DMS 273 treated with DMSO at 0.1 percent for 48 hours (cell line): ENCODE data around the gene SCRN1.

Experiments used
- DNase-seq: peaks from one replicate; lab custom pipeline; 2025; lab: John Stamatoyannopoulos, UW

Gene SCRN1

DNA sequence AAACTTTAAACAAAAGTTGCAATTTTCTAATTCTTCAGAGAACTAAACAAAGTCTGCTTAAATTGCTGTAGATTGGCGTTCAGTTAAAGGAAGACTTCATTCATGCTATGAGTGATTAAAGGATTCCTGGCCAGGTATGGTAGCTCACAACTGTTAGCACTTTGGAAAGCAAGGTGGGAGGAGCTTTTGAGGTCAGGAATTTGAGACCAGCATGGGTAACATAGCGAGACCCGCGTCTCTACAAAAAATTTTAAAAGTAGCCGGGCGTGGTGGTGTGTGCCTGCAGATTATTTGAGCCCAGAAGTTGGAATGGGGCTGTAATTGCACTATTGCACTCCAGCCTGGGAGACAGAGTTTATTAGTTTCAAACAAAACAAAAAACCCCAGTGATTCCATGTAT is 13.5 kb upstream of the SCRN1 start:
- no peak for DNase-seq

DNA sequence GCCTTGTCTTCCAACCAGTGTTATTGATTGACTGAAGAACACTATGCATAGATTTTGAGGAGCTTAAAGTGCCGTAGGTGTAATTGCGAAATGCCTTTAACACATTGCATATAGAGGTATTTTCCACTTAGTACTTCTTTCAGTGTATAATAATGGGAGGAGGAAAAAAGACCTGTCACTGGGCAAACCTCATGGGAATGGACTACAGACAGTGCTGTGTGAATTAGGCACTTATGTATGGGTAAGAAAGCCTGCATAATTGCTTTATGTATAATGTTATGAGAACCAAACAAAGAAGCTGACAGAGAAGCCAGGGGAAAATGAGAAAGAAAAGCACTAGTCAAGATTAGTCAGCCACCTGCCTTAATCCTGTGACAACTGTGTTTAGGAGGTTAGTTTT is 12.4 kb upstream of the SCRN1 start:
- no peak for DNase-seq

DNA sequence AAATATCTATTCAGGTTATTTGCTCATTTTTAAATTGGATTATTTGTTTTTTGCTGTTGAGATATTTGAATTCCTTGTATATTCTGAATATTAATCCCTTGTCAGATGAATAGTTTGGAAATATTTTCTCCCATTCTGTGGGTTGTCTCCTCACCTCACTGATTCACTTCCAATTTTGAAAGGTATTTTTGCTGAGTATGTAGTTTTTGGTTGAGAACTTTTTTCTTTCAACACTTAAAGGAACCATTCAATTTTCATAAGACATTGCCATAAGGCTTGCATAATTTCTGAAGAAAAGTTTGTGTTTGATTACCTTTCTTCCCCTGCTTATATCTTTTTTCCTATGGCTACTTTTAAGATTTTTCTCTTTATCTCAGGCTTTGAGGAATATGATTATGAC is 8.9 kb upstream of the SCRN1 start:
- DNase-seq: no peak

DNA sequence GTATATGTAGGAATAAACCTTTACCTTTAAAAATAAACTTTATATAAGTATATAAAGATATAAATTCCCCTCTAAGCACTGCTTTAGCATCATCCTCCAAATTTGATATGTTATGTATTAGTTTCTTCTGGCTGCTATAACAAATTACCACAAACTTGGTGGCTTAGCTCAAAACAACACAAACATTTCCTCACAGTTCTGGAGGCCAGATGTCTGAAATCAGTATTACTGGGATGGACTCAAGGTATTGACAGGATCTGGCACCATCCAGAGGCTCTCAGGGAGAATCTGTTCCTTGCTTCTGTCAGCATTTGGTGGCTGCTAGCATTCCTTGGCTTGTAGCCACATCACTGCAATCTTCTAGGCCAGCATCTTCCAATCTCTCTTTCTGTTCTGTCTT is 6.7 kb upstream of the SCRN1 start:
- DNase-seq: no peak

DNA sequence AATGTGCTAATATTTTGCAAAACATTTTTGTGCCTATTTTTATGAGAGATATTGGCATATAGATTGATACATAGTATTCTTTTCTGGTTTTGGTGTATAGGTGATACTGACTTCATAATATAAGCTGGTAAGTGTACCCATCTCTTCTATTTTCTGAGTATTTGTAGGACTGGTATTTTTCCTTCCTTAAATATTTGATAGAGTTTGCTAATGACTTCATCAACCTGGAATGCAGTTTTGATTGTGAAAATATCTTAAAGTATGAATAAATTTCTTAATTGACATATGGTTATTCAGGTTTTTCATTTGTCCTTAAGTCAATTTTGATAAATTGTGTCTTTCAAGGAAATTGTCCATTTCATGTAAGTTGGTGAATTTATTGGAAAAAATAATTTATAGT is 6.1 kb upstream of the SCRN1 start:
- DNase-seq: no peak

DNA sequence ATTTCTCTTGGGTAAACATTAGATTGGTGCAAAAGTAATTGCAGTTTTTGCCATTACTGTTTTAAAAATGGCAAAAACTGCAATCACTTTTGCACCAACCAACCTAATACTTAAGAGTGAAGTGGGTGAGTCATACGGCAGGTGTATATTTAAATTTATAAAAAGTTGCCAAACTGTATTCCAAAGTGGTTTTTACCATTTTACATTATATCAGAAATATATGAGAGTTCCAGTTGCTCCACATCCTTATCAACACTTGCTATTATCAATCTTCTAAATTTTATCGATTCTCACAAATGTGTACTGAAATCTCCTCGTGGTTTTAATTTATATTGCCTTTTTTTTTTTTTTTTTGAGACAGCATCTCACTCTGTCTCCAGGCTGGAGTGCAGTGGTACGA is 3.5 kb upstream of the SCRN1 start:
- no peak for DNase-seq

DNA sequence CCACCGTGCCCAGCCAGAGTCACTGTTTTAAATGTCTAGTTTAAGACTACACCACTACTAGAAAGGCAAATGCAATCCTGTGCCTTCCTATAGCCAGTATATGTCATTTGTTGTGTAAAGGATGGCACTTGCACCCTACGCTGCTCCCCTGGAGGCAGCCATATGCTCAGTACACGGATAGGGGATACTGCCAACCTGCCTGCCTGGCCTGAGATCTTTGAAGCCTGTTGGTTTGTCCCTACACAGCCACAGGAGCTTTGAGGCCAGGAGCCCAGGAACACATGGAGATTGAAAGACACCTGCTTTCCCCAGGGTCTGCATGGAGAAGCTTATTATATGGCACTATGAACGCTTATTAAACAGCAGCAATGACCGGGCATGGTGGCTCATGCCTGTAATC is 2.3 kb upstream of the SCRN1 start:
- DNase-seq: no peak

DNA sequence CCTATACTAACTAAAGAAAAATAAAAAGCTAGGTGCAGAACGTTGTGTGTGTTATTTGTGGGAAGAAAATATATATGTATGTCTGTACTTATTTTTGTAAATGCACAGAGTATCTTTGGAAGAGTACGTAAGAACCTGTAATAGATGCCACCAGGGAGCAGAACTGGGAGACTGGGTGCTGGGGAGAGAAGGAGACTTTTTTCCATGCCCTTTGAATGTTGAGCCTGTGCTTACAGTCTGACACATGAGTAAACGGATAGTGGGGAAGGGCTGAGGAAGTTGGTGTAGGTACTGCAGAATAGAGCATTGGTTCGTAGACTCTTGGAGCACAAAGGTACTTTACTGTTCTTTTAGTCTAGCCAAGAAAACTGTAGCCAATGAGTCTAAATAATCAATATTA is 1.3 kb upstream of the SCRN1 start:
- no peak for DNase-seq

DNA sequence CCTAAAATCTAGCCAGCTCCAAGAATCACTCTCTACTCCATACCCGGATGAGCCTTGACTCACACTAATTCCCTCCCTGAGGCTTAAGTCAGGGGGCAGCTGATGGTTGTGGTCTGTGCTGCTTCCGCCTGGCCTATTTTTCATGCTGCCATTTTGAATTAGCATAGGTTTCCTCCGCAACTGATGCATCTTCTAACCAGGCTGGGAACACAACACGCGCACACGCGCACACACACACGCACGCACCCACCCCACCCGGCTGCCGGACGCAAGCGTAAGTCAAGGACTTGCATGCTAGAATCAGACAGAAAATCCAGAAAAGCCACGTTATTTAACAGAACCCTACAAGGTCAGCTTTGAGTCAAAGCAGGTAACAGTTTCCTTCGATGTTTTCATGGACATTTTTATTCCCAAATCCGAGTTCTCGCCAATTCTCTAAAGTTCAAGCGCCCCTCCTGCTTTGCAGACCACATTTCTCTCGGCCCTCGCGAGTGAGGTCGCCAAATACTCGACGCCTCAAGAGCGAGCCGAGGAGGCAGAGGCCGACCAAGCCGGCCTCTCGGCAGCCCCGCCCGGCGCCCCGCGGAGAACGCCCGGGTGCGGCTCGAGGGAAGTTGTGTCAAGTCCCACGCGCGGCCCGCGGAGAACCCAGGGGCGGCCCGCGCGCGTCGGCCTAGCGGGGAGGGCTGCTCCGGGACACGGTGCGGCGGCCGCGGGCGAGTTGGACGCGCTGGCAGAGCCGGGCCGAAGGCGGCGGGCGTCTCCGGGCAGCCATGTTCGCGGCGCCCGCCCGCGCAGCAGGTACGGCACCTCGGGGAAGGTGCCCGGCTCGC is 961 bp downstream of the SCRN1 start:
- no peak for DNase-seq

DNA sequence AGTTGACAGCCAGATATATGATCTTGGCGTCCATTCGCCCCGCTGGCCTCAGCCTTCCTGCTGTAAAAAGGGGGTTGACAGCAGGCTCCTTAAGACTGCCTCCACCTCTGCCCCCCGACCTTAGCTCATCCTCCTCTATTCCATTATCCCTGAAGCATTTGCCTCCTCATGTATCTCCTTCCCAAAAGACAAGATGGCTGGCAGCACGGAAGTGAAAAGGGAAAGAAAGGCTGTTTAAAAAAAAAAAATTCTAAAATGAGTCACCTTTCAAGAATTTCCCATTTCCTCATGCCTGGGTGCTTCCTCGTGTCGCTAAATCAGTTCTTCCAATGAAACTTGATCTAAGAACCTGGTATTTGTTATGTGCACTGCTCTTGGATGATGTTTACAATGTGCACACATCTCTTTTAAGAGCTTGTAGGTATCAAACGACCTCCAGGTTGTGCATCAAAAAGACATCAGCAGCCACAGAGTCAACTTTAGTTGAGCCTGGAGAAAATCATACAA is 1.7 kb downstream of the SCRN1 start:
- DNase-seq: peak; percentile 58

DNA sequence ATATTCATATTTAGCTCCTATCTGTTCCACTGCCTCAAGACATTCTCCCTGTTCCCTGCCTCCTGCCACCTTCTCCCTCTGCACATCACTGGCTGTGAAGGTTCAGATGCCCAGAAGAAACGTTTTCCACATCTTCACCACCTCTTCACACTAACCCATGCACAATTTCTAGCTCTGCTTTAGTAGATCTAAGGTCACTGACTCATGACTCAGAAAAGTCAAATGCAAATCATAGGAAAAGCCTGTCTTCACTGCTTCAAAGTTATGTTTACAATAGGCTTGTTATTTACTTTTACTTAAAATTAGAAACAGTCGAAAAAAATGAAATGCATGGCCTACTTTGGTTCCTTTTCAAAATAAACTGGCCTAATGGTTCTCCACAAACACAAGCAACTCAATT is 2.5 kb downstream of the SCRN1 start:
- DNase-seq: no peak

DNA sequence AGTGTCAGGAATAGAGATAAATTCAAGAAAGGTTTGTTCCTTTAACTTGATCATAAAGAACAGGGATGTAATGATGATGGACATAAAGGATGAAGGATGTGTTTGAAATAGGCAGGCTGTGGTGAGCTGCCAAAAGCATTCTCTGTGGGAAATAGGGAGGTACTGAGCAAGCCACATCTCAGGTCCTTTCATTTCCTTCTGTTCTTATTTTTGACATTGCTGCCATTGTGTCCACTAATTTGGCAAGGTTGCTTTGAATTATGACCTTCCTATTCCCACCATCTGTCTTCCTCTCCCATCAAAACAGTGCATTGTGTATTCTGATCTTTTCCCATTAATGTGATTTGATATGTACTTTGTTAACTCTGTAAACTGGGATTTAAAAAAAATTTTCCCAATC is 9.4 kb downstream of the SCRN1 start:
- no peak for DNase-seq

DNA sequence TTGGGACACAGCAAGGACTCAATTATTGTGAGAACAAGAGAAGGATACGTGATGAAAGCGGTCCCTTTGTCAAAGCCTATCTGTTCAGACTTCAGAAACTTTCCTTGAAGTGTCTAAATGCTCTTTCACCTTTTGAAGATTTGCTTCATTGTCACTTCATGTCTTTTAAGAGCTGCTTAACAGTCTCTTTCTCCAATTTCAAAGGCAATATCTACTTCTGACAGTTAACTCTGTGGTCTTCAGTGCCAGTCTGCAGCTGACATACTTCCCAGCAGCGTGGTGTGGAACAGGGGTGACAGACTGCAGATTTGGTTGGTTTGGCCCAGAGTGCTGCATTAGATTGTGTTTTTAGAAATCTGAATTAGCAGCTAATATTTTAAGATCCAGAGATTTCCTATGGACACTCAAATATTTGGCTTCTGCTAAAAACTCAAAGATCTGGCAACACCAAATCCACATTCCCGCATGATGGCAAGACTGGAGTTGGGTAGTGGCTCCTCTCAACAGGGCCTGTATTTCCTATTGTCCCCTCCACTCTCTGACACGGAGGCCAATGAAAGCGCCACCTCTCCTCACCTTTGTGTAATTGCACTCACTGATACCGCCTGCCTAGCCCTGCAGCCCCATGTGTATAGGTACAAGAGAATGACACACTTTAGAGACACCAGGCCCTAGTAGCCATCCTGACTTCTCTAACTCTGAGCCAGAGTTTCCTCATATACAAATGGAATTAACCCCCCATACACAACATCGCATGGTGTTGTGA is 11.5 kb downstream of the SCRN1 start:
- DNase-seq: no peak

DNA sequence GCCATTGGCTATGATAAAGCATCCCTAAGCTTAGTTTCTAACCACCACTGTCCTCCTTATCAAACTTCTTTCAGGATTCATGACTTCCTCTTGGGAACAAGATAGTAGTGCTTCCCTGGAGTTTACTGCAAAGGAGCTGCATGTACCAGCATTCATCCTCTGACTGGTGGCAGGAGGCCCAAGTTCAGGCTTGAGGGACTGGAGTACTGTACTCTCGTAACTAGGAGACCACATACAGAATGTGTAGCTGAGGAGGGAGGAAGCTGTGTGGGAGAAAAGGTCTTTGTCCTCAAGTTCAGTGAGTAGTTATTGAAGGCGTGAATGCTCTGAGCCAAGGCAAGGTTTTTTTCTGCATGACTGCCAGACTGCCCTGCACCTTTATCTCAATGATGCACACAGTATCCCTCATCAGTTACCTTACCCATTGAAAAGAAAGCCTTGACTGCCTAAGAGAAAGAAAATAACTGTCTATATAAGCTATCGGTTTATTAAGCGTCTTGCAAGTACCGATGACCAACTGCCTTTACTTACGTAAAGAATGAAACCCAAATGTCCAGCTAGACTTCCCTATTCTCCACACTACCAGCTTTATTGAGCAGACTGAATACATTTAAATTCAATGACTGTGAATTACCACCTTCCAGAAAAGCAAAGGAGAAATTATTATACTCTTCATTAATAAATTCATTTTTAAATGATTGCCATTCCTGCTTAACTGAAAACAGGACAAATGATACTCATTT is 12.8 kb downstream of the SCRN1 start:
- no peak for DNase-seq

DNA sequence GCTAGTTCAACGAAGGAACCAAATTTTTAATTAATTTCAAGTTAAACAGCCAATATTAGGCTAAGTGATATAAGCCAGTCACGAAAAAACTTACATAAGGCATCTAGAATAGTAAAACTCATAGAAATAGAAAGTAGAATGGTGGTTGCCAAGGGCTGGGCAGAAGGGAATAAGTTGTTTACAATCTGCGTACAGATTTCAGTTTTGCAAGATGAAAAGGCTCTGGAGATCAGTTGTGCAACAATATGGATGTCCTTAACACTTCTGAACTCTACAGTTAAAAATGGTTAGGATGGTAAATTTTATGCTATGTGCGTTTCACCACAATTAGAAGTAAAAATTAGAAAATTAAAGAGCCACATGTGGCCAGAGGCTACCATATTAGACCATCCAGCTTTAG is 13.3 kb downstream of the SCRN1 start:
- no peak for DNase-seq

DNA sequence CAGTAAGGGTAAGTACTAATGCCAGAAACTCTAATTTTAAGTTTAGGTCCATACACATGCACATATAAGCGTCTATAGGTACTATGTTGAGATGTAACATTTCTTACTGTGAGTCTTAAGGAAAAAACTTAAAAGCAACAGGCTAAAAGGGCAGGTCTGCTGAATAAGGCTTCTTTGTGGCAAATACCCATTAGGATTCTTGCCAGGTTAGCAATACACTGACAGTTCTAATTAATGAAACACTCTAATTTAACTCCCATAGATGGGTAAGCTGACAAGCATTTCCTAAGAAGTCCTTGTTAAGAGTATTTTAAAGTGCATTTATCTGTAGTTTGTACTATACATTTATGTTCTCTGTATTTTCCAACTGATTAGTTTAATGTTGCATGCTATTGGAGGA is 14.0 kb downstream of the SCRN1 start:
- no peak for DNase-seq

DNA sequence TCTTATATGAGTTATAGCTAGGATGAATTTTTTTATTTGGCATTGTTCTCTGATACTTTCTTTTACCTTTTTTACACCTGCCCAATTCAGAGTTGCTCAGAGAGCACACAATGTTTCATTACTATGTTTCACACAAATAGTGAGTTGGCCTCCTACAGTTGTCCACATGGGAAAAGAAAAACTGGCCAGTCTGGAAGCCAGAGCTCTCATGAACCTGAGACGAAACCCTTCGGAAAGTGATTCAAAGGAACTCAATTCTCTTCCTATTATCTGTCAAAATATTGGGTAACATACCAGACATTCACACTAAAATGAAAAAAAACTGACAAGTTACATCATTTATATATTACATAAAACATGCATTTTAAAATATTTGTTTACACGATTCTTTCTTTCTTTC is 15.3 kb downstream of the SCRN1 start:
- no peak for DNase-seq

DNA sequence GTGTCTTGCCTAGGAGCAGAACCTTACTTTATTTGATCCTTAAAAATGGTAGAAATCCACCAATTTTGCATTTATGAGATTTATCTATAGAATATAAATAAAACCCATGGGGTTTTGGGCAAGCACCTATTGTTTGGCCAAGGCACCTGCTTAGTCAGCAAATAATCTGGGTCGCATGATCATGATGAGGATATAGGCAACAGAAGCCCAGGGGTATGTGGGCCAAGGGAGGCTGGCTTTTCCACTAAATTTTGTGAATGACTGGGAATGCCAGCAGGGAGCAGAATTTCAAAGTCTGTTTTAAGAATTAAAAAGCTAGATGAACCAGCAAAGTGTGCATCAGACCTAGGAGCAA is 17.3 kb downstream of the SCRN1 start:
- no peak for DNase-seq

DNA sequence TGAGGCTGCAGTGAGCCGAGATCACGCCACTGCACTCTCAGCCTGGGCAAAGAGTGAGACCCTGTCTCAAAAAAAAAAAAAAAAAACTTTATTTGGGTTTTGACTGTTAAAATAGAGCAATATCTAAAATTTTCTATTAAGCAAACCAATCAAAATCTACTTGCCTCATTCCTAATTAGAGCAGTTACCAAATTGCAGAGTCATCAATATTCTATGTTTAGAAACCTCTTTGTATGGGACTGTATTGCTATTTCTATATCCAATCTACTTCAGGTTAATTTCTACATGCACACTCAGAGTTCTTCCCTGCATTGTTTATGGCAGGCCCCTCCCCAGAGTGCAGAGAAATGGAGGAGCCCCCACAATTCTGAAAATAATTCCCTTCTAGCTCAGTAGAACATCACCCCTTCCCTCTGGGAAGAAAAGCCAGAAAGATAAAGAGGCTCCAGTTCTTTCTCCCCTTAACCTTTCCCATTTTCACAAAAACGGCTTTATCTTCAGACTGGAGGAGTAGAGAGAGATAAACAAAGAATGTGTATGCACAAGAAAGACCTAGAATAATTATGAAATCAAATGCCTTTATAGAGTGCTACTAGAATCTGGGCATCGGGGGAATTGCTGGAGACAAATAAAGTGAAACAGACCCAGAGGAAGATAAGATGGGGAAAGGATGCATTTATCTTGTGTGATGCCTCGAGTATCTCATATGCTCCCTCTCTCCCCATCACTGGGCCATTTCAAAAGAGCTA is 17.9 kb downstream of the SCRN1 start:
- DNase-seq: no peak

DNA sequence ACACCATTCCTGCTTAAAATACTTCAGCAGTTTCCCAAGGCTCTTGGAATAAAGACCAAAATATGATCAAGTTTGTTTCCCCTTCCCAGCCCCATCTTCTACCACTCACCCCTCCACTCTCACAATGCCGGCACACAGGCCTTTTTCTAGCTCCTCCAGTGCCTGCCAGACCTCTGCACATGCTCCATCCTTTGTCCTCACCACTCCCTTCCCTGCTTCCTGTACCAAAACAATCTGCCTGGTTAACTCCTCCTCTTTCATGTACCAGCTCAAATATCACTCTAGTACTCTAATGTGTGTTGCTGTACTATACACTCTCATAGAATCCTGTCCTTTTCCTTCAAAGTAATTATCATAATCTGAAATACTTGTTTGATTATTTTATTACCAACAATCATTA is 19.4 kb downstream of the SCRN1 start:
- DNase-seq: no peak

DNA sequence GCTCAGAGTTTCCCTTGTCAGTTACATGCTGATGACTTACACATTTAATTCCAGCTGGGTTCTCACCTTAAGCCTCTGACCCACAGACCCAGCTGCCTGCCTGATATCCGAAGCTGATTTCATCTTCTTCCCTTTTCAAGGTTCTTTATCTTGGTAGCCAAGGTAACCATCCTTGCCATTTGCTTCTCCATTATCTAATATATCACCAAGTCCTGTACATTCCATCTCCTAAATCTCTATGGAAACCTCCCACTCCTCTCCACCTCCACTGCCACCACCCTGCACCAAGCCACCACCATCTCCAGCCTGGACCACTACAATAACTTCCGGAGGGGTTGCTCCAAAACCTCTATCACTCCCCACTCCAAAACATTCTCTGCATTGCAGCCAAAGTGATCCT is 19.9 kb downstream of the SCRN1 start:
- DNase-seq: no peak
